GM18861 (cell line): Measurements from ENCODE around the gene SLC4A1.
A peak's percentile ranks its signal among the peaks of the same experiment; 100 is the strongest.

Experiments
- ATAC-seq: cut with Tn5 transposase; IDR thresholded peaks from one replicate; pipeline ENCODE4 v1.9.1; 2021; ENCODE audit not compliant: unreplicated experiment

Gene SLC4A1

DNA sequence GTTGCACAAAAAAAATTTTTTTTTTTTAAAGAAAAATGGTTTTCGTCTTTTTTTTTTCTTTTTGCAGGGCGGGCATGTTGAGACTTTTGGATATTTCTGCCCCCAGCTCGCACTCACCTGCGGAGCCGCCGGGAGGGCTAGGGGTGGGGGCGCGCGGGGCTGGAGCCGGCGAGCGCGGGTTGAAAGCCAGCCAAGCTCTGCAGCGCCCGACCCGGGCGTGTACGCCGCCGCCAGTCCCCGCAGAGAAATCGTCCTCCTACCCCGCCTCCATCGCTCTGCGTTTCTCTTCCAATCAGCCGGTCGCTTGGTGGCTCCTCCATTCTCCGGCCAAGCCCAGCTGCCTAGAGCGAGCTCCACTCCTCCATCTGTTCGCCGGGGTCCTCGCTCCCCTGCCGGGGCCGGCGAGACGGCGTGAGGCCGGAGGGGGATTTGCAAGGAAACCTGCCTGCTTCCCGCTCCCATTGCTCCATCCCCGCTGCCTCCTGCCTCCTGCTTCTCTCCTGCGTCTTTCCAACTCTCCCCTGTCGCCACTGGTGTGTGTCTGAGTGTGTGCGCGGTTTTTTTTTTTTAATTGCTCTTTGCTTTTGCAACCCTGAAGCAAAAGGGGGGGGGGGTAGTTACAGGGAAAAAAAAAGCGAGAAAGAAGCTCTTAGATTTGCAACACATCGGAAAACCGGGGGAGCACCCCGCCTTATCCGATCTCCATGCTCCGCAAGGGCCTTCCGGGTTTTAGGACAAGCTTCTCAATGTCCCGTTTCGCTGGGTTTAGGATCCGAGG is 46.7 kb downstream of the SLC4A1 start:
- no peak for ATAC-seq

DNA sequence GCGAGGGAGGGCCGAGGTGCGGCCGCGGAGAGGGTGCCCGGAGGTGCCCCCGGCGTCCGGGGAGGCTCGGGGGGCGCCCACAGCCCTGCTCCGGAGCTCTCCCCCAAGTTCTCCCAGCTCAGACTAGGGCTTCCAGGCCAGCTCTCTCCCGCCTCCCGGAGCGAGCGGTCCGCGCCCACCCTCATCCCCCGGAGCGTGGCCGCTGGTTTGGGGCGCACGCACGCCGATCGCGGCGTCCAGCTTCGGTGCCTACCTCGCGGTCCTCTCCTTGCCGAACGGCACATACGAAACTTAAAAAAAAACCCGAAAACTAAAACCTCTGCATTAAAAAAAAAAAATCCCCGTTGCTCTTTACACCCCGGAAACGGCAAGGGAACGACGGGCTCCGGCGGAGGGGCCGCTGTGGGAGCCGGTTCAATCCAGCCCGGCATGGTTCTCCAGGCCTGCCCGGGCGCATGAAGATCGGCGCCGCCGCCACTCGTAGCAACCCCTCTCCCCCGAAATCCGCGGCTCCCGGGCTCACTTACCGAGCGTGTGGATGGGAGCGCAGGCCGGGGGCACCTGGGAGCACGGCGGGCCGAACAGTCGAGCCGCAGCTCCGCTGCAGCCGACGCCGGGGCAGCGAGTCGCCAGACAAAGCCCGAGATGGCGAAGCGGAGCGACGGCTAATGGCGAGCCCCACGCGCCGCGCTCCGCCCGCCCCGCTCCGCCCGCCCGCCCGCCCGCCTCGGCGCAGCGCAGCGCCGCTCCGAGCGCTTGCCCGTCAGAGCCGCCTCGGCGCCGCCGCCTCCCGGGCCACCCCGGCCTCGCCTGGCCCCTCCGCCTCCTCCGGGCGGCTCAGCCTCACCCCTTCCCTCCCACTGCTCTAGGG is 47.5 kb downstream of the SLC4A1 start:
- ATAC-seq = no peak

DNA sequence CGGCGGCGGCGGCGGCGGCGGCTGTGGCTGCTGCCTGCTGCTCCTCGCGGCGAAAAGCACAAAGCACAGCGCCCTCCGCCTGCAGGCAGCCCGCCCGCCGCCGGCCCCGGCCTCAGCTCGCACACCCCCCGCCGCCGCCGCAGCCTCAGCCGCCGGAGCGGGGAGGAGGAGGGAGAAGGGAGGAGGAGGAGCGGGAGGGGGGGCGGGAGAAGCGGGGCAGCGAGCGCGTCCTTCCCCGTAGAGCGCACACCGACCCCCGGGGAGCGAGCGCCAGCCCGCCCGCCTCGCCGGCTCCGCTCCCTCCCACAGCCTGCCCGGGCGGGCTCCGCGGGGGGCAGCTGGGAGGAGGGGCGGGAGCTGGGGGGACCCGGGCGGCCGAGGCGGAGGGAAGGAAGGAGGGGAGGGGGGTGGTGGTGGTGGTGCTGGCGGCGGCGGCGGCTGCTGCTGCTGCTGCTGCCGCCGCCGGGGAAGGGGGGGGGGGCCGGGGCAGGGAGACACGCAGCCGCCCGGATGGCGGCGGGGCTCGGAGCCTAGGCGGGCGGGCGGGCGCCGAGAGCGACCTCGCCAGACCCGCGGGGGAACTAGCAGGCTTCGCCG is 48.2 kb downstream of the SLC4A1 start, which contains the start of gene UBTF:
Gene UBTF, minus strand, starts transcription at position 60 of the 597 bp plus-strand sequence. CDS start 1,446 bp downstream, outside the sequence.
- no peak for ATAC-seq

DNA sequence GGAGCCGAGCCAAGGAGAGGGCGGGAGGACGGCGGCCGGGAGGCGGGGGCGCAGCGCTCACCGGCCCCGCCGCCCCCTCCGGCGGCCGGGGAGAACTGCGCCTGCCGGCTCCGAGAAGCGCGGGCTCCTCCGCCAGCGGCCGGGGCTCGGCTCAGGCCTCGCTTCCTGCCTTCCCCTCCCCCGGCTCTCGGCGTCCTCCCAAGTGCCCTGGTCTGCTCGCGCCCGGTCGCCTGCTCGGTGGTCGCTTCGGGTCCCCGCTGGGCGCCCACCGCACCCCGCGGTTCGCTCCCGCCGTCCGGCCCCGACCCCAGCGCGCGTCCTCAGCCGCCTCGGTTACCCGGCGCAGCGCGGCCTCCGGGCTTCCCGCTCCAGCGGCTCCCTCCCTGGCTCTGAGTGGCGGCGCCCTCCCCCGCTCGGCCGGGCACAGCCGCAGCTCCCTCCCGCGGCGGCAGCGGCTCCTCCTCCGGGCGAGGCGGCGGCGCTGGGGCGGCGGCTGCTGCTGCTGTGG is 48.8 kb downstream of the SLC4A1 start:
- ATAC-seq = no peak

DNA sequence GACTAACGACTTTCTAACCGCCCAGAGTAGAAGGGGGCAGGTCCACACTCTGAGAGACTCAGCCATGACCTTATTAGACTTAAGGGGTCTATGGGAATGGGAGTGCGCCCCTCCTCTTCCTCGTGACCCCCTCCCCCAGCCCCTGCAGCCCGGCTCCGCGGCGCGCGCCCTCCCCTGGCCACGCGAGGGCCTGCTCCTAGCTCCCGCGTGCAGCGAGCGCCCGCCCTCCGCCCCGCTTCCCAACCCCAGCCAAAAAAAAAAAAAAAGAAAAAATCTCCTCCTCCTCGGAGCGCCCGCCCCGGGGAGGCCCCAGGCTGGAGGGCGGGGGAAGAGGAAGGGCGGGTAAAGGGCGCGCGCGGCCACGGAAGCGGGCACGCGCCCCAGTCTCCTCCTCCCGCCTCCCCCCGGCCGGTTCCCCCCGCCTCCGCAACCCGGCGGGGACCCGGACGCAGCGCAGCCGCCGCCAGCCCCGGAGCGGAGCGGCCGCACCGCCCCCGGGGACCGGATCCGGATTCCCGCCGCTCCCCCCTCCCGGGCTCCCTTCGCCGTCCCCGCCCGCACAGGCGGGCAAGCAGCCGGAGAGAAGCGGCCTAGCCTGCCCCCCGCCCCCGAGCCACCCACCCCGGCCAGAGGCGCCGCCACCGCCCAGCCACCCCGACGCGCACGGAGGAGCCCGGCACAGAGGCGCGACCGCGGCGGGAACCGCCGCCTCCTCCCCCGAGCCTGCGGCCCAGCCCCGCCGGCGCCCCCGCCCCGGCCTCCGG is 49.4 kb downstream of the SLC4A1 start:
- no peak for ATAC-seq

DNA sequence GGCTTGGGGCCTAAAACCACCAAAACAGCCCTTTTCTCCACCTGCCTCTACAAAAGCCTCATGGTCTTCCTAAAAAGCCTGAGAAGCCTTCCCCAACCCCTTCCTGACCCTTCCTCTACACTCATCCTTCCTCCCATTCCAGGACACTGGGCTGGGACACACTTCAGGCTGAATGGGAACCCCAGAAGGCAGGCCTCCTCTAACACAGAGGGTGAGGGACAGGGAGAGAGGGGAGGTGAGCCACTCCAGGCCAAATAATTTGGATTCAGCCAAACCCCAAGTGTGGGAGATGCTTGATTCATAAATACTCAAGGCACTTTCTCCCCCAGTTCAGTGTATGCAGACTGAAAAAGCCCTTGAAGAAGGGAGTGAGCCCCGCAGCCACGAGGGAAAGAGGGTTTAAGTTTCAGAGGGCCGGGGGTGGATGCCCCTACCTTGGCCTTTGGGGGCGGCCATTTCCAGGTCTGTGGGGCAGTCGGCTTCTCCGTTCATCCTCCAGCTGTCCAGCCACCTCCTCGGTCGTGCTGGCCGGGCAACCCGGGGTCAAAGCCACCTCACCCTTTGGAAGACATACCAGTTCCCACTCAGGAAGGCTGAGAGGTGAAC is 50.1 kb downstream of the SLC4A1 start:
- no peak for ATAC-seq

- ATAC-seq = no peak
These were observed 51.2 kb downstream of the SLC4A1 start for GRCh38 chr17:44216694-44217093.

- ATAC-seq = no peak
These were observed 51.8 kb downstream of the SLC4A1 start for GRCh38 chr17:44216173-44216572.

DNA sequence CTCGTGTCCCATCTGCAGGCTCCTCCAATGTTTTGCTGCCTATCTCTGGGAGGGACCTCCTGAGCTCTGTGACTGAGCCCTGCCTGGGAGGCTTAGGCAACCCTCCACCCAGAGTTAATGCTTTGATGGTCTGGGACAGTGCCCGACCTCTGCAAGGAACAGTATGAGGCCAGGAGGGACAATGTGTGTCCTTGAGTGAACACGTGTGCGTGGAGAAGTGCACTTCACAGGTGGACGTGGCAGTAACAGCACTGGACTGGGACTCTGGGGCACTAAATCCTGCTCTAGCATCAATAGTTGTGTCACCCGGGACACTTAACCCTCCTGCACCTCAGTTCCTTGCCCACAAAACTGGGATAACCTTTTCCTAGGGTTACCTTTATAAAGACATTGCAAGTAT is 53.0 kb downstream of the SLC4A1 start:
- ATAC-seq = no peak

- no peak for ATAC-seq
These were observed 53.8 kb downstream of the SLC4A1 start for GRCh38 chr17:44214230-44214494.

DNA sequence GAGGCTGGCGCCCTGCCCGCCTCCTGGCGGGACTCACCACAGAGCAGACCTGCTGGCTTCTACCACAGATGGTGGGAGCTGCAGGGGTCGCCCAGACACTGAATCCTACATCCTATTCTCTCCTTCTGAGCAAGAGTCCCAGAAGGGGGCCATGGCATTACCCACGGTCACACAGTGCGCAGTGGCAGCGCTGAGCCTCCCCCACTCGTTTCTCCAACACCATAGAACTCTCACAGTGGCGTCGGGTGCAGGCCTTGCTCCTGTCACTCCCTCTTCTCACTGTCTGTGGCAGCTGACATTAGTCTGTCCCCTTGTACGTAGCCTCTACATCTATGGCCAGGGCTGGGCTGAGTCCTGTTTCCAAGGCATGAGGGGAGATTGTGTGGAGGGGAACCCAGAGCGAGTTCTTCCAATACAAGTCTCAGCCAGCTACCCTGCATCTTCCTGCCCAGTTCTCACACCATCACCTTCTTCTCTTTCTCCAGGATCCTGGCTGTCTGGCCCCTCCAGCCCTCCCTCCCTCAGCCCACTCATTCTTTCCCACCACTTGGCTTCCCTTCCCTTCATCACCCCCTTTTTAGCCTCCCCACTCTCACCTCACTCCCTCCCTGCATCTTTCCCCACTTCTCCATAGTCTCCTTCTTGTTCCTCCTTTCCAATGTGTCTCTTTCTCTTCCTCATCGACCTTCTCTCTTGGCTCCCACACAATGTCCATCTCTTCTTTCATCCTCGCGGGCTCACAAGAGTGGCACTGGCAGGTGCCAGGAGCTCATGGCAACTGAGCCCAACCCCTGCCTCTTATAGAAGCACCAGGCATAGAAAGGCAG is 54.3 kb downstream of the SLC4A1 start:
- ATAC-seq = no peak

DNA sequence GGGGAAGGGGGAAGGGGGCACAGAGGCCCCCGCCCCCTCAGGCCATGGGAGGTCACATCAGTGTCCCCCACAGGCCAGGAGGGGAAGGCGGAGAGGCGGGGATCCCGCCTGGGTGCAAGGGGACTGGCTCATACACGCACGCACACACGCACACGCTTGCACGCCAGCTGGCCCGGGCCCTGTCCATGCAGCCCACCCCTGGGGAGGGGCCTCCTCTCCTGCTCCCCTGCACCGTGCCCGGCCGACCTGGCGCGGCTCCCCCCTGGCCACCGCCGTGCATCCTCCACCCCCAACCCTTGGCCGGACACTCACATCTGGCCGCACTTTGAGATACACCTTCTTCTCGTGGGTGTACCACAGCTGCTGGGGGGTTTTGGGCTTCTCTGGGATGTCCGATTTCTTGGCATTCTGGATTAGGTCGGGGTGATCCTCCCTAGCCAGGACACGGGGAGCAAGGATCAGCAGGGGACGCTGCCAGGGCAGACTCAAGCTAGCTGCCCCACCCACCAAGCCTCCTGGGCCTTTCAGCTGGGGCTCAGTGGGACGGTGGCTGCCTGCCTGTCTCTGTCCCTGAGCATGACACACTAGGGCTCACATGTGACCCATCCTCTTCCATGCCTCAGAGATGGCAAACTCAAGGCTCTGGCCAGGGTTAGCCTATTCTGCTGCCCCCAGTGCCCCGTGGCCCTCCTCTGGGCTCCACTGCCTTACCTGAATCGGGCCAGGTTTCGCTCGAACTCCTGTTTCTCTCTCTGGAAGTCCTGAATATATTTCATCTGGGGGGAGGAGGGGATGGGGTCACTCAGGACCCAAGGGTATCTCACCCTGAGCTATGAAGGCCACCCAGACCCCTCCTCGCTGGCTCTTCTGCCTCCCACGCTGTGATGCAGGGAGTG is 55.2 kb downstream of the SLC4A1 start:
- ATAC-seq = no peak

GRCh38 chr17:44211281-44212265 is 56.4 kb downstream of the SLC4A1 start:
- ATAC-seq = no peak

GRCh38 chr17:44210342-44211192 is 57.4 kb downstream of the SLC4A1 start:
- ATAC-seq = peak; percentile 62

- no peak for ATAC-seq
These were observed 58.1 kb downstream of the SLC4A1 start for GRCh38 chr17:44209786-44210341.

GRCh38 chr17:44207743-44208142 is 60.2 kb downstream of the SLC4A1 start:
- no peak for ATAC-seq
